Measurements from ENCODE around the gene DENND1A.

DENND1A gene

DNA sequence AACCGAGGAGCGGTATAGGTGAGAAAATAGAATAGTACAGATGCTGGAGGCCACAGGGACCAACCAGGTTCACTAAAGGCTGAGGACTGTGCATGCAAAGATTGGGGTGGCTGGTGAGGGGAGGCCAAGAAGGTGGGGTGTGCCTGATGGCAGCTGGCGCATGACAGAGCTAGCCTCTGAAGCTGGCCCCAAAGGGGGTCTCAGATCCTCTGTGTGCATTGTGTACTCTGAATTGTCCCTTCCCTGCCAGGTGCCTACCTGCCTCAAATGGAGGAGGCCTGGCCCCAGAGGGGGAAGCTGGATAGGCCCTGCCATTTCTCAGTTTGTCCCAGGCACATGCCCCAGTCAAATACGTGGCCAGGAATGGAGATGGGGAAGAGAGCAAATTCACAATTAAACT, 510.8 kb downstream of the DENND1A start:
- DNase-seq = no peak

DNA sequence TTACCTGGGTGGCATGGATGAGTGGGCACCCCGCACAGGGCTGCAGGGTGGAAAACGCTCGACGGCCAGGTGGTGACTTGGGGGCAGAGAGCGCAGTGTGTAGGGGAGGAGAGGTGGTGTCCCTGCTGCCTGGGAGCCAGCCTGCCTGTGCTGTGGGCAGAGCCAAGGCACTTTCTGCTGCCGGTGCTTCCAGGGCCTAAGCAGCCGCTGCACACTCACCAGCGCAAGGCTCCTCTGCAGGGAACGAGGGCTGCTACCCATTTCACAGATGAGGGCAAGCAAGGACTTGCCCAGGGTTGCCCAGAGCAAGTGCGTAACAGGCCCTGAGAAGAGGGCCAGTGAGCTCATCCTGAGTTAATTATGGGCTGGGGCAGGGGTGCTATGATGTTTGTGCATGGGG, 511.4 kb downstream of the DENND1A start:
- no peak for DNase-seq

DNA sequence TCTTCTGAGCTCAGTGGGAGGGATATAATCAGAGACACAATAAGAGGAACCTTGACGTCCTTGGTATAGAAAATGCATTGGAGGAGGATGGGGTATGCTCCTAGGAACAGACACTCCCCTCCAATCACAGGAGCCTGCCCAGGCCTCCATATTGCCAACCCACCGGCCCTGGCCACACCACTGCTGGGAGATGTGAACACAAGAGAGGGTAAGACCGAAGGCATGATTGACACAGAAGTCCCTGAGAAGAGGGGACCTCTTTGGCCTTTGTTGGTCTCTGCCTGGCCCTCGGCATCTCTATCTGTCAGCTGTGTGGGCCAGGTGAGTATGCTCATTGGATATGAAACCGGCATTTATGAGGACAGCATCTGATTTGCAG, 511.9 kb downstream of the DENND1A start:
- no peak for DNase-seq

DNA sequence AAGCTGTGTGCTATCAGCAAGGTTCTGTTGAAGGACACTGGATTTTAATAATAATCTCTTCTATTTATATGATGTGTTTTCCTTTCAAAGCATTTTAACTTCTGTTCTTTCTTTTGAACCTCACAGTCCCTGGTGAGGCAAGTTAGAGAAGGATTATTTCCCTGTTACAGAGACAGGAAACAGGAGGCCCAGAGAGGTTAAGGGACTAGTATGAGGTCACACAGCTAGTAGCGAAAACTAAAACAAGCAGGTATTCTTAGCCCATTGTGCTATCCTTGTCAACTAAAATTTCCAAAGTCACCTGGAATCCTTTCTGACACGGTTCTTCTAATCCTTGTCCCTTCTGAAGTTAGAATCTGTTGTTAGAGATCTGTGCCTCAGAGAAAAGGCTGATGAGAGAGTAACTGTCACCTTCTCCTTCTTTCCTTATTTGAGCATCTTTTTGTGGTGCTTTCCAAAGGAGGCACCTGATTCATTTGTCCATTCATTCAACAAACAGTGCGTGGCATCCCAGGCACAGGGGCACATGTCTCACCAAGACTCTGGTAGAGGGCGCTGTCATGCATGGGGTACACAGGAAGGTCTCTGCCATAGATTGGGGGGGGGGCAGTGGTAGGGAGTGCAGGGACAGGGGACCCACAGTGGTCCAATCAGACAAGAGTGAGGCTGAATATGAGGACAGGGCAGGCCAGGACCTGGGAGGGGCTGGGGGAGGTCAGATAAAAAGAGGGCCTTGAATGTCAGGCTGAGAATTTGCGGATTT, 512.5 kb downstream of the DENND1A start:
- DNase-seq = no peak

DNA sequence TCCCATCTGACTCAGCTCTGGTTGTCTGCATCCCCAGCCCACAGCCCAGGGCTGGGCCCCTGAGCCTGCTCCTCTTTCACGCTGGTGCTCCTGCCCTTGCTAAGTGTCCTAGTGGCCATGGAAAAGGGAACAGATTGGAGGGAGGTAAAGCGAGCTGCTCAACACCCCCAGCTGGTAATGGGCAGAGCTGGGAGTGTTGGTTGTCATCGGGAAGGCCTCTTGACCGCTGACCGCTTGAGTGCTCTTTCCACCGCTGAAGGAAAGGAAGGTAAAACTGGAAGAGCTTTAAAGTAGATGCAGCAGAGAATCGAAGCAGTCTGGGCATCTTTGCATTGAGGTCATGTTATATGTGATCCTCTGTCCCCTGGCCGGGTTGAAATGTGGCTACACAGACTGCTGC, 513.8 kb downstream of the DENND1A start:
- no peak for DNase-seq

DNA sequence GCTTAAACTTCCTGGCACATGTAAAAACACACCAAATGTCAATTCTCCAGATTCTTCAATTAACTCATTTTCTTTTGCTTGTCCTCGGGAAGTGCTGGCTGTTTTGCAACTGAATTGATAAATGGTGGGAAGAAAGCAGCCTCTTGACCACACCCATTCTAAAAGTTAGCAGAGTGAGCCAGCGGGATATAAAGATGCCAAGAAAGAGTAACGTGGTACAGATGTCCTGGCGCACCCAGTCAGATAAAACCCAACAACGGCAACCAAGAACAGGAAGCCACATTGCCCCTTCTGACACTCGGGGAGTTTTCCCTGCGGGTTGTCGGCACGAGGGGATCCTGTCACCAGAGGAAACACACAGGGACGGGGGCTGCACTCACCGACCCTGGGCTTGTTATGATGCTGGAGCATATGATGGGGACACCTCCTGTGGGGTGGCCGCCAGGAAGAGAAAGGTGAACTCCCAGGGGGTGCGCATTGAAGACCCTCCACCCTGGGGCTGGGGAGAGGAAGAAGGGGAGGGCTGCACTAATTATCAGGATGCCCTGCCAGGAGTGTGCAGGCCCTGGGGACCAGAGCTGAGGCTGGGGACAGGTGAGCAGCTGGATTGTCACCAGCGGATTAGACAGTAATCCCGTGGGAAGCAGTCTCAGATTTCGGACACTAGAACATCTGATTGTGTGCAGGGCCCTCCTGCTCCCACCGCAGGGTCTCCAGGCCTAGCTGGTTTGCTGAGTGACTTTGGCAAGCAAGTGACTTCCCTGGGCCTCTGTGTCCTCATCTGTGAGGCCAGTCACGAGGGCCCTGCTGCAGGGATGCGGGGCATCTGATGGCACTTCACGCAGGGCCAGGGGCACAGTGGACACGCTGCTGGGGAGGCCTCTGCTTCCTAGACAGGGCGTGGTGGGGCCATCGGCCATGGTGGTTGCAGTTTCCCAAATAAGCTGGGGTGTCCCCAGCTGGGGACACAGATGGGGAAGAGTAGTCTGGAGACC, 514.7 kb downstream of the DENND1A start:
- DNase-seq = no peak

DNA sequence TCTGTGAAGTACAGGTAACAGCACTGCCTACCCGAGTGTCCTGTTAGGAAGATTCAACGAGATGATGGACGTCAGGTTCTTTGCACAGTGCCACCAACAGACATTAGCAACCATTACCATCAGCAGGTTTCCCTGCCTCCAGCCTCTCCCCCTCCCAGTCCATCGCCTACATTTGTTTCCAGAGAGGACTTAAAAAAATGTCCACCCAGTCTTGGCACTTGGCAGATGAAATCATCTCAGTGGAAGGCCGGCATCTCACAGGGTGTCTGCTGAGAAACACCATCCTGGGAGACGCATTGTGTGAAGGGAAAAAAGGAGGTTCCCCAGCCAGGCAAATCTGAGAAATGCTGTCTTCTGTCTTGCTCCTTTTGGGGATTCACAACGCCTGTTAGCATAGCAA, 515.7 kb downstream of the DENND1A start:
- no peak for DNase-seq

DNA sequence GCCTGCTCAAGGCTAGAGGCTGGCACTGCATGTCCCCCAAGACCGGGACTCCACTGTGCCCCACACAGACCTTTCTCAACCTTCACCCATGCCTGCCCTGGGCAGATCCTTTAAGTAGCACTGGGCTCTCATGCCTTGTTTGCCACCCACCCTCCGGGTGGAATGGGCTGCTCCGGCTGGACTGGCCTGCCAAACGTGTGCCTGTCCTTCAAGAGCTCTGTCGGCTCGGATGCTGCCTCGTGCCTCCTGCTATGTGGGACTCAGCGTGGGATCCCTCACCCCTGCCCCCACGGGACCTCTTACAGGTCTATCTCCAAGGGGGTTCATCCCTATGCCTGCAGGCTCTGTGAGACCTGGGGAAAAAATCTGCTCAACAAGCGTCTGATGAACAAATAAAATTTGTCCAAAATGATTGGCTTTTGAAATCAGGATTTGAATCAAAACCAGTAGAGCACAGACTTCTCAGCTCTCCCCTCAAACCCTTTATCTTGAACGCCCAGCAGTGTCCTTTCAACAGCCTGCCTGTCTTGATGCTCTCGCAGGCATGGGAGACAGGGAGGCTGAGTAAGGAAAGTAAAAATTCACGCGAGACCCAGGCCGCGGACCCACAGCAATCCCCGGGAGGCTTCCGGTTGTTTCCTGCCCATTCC, 517.6 kb downstream of the DENND1A start:
- no peak for DNase-seq

DNA sequence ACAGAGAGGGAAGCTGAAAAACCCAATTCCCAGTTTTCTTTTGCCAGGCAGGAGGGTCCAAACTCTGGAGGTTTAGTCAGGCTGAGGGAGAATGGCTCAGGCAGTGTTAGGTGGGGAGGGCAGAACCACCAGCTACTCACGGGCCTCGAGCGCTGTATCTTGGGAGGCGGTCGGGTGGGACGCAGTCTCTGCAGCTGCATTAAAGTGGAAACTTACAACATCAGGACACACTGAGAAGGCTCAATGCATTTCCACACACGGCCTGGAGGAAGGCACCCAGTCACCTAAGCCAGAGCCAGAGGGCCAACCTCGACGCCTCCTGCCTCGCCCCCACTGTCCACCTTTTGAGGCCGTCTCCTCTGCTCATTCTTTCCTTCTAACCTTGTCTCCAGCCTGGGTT, 518.3 kb downstream of the DENND1A start:
- DNase-seq = no peak

DNA sequence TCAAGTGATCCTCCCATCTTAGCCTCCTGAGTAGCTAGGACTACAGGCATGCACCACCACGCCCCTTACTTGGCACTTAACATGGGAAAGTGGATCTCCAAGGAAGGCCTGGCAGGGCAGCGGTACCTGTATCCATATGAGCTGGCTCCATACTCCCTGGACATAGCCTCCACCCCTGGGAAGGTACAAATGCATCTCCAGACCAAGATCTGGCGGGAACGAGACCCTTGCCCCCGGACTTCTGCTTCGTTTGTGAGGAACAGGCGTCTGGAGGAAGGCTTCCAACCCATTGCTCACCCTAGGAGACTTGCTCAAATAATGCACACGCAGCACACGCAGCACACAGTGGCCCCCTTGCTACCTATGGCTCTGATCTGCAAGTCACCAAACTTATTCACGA, 518.7 kb downstream of the DENND1A start:
- DNase-seq = no peak

DNA sequence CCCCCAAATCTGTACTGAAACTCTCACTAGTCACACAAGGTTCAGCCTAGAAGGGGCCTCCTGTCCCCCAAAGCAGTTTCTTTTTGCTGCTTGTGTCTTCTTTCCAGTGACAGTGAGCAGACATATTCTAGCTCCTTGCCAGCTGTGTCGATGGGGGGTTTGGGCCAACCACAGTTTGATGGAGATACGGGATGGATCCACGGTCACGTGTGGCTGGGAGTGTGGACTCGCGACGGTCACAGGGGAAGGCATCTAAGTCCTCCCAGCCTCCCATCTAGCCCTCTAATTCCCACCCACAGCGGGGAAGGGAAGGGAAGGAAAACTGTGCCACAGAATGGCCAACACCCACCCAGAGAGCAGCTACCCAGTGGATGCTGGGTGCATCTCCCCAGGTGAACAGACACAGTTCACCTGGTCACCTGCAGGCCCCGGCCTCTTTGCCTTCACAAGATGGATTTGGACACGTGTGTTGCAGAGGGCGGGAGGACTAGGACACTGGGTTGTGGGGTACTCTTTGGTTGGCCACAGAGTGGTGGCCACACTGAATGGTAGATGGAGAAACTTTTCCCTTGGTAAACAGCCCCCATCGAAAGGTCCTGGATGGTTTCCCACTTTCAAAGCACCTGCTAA, 519.5 kb downstream of the DENND1A start:
- no peak for DNase-seq

DNA sequence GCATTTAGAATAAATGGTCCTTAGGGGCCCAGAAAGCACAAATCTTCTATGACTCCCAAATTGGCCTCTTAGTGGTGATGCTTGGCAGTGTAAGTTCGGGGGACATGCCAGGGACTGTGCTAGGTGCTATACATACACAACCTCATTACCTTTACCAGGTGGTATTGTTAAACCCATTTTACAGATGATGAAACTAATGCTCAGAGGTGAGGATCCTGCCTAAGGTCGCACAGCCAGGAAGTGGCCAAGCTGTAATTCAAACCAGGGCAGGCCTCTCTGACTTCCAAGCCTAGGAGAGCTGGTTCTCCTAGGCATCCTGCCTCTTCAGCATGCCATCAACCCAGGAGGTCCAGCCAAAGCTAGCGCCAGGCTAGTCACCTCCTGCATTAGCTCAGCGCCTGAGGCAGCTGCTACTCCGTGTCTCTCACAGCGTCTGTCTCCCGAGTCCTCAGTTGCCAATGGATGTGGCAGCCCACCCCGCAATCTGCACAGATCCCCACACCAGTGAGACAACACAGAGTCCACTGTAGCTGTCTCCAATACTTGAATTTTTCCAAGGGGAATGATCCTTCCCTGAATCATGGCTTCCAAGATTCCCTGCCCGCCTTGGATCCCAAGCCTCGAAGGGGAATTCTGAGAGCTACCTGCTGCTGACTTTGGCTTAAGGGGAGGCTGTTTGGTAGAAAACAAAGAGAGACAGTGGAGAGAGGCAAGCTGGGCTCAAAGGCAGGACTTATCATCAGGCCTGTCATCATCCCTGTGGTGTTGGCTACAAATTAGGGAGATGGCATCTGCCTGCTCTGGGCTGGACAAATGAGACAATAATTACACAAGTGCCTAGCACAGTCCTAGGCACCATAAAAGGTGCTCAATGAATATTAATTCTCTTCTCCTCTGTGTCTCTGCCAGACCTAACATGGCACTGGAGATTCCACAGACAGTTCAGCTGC, 521.3 kb downstream of the DENND1A start:
- DNase-seq = no peak

DNA sequence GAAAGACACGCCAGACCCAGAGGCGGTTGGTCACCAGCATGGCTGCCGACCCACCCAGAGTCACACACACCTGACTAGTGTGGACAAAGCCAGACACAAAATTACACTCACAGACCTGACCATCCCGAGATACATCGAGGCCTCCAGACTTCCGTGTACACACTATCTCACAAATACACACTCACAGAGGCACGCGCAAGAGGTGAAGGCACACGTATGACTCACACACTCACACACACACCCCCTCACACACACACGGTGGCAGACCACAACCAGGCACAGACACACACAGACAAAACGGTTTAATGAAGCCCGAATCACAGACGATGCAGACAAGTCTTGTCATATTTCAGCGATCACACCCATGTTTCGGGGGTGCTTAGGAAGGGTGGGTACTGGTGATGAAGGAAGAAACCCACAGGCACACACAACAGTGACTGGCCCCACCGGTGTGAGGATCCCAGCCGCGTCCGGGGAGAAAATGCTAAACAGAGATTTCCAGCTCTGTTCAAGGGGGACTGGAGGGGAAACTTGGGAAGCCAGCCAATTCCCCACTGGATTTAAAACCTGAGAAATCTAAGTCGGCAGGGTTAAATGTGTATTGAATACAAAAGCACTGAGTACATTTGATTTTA, 522.6 kb downstream of the DENND1A start:
- no peak for DNase-seq

DNA sequence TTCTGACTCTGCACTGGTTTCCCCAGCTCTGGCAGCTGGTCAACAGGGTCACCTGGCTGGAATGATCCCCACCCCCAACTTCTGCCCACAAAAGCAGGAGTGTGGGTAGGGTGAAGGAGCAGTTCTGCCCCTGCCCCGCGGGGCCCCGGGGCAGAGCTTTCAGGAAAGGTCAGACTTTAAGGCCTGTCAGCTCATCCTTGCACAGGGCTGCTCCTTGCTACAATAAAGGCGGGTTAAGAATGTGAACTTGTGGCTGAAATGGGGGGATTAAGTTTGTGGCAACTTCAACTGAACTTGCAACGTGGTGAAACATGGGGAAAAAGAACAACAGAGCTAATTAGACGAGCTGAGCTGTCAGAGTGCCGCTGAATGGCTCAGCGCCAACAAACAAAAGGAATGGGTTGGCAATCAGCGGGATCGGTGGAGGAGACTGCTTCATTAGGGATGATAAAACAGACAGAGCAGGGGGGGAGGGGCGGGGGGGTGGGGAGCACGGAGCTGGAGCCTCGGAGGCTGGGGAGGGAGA, 523.2 kb downstream of the DENND1A start:
- no peak for DNase-seq

DNA sequence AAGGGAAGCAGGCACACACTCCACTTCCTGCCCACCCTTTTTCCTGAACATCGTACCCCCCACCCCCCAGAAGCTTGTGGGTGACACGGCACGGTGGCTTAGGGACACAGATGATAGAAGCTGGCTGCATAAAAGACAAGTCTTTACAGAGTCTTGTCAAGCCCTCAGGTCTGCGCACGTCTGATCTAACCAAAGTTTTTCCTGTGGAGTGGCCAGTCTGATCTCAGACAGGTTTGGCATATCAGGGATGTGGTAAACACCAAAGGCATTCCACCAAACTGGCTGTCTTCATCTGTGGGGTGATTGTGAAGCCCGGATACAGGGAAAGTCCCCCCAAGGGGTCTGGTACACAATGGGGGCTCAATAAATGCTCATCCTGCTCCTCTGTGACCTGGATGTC, 523.9 kb downstream of the DENND1A start:
- DNase-seq = no peak

DNA sequence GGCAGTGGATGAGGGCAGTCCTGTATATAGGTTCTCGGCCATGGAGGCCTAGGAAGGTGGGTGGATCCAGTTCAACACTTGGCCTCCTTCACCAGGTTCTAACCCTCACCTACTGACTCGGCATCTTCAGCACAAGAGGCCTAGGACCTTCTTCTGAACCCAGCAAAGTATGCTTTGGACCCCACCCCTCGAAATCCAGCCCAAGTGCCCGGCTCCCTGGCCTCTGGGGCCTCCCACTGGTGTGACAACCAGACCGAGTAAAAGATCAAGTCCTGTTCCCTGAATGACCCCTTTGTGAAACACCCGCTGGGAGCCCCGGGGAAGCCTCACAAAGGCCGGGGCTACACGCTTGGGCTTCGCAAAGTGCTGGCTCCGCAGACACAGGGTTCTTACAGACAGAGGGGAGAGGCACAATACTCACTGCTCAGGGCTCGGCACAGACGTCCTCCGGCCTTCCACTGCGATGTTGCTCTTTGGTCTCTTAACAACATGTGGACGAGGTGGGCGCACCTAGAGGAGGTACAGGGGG, 526.9 kb downstream of the DENND1A start:
- no peak for DNase-seq

DNA sequence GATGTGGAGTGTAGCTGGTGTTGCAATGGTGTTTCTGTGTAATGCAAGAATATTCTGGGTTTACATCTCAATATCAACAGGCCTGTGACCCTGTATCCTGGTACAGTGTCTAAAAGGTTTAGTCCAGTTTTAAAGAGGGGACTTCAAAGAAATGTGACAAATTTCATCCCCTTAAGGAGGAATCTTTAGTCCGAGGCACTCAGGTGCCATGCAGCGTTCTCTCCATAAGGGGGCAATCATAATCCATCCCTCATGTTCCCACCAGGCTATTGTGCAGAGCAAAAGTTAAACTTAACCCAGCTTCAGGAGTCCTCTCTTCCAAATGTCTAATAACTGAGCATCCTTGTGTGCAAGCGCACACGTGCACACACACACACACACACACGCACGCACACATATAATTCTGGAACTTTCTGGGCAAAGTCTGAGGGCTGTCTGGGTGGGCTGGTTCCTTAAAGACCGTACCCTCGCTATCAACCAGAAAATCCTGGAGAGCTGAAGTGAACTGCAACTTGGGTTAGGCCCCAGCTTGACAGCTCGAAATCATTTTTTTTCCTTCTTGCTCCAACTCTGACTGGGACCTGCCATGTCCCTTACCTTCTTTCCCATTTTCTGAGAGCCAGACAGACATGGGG, 527.9 kb downstream of the DENND1A start:
- no peak for DNase-seq

DNA sequence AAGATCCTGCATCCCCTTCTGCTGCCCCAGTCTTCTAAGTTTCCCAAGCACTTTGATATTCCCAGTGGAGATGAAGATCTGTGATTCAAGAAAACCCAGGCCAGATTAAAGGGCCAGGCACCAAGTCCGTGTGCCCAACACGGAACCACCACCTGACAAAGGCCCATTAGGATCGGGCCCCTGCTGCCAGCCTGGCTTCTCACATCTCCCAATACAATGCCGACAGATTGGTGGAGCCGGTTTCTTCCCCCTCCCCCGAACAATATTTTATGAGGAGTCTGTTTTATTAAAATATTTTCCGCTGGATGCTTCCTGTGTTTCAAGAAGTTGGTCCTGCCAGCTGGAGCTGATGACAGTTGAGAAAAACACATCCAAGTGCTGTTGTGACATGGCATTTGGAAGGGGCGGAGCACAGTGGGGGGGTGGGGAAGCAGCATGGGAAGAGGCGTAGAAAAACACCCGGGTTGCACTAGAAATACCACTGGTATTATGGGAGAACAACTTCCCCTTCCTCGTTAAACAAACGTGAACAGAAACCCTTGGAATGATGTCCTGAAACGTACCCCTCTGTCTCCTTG, 528.9 kb downstream of the DENND1A start:
- no peak for DNase-seq

DNA sequence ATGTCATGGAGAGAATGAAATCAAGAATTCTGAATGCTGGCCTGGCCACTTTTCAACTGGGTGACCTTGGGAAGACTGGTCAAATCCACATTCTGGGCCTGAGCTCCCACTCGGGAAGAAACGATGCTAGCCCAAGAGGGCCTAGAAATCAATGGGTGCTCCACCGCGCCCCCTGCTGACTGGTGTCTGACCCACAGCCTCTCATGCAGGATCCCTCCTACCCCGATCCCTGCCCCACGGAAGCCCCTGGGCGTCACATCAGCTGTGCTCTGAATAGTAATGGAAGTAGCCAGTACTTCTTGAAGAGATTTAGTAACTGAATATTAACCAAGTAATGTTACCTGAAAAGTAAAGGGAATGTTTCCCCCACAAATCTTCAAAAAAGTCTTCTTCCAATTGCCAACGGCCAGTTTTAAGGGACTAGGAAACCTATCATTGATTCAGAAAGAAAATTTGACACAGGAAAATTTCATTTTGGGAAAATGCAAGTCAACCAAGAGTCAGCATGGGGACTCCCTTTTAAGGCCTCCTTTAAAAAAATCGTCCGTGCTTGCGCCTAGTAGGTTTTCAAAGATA, 530.0 kb downstream of the DENND1A start:
- no peak for DNase-seq
